ENCODE data around the gene SLC25A25. TPM values are rescaled to one million over a fixed set of nuclear protein-coding genes. Genes with fewer than 3 reads are reported as not detected.

SLC25A25 gene
- total RNA-seq, 3 donors from 2014 or later (not counting 1 experiment from before 2014, with no cell fraction given) = 16.8 to 19.1 (median 18.9) TPM

- Histone ChIP-seq H3K4me3 (ENCODE audit: low read length) (no peak overlapping the region), H3K27me3 (ENCODE audit: control insufficient read depth, insufficient read depth, low read length) (no peaks in the 10 kb centered on the region), H3K9me3 (ENCODE audit: control insufficient read depth, insufficient read depth, low read length) (no peaks in the 10 kb centered on the region), H3K27ac (ENCODE audit: low read length) (peak overlapping the region; percentile 43), H3K4me1 (ENCODE audit: control insufficient read depth, insufficient read depth, low read length) (peaks cover 47% of the 10 kb centered on the region), H3K36me3 (ENCODE audit: control insufficient read depth, insufficient read depth, low read length) (peaks cover 5% of the 10 kb centered on the region)
- DNase-seq (peak in 1 of 2 donors; percentile 82), ATAC-seq (peak; percentile 77 to 85 (median 83))
- TF ChIP-seq, protein P1, sequence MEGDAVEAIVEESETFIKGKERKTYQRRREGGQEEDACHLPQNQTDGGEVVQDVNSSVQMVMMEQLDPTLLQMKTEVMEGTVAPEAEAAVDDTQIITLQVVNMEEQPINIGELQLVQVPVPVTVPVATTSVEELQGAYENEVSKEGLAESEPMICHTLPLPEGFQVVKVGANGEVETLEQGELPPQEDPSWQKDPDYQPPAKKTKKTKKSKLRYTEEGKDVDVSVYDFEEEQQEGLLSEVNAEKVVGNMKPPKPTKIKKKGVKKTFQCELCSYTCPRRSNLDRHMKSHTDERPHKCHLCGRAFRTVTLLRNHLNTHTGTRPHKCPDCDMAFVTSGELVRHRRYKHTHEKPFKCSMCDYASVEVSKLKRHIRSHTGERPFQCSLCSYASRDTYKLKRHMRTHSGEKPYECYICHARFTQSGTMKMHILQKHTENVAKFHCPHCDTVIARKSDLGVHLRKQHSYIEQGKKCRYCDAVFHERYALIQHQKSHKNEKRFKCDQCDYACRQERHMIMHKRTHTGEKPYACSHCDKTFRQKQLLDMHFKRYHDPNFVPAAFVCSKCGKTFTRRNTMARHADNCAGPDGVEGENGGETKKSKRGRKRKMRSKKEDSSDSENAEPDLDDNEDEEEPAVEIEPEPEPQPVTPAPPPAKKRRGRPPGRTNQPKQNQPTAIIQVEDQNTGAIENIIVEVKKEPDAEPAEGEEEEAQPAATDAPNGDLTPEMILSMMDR (IDR thresholded peaks at IDR 0.05) = no peak
- Mint-ChIP-seq H3K27me3 (ENCODE audit: low read depth in 2 of 2) (no peaks in the 10 kb centered on the region), H3K4me1 (peaks cover 51 to 72% of the 10 kb centered on the region in 2 donors), H3K9me3 (no peaks in the 10 kb centered on the region), H3K27ac (peak overlapping the region; percentile 80 to 84), H3K36me3 (no peaks in the 10 kb centered on the region), H3K4me3 (no peak overlapping the region)
- WGBS (ENCODE audit: insufficient coverage) = 60% methylated on average over 8 of the region's 8 CpGs
- intact Hi-C loops (cut with micrococcal nuclease) = no loop called here
Observed at GRCh38 chr9:128094166-128094949, 26.3 kb downstream of the SLC25A25 start.

DNA sequence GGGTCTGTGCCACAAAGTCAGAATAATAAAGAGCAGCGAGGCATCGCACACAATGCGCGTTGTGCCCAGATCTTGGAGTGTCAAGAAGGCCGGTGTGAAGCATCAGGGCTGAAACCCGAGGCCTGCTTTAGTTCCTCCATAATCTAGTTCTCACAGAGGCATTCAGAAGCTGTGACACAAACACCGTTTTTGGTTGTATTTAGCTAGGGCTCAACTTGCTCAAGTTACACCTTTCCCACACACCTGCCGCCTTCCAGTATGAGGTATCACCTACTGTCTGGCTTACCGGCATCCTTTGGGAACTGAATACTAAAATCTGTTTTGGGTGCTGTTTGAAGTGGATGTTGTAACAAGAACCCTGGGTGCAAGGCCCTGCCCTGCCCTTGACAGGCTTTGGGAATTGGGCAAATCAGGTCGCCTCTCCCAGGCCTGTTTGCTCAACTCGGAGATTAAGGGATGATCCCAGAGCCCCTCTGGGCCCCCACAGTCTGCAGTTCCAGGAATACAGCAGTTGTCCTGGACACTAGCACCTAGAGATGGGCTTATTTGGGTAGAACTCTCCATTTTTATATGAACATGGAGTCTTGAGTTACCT is 27.0 kb downstream of the SLC25A25 start:
- Histone ChIP-seq H3K4me3 (ENCODE audit: low read length) (no peak overlapping the region), H3K36me3 (ENCODE audit: control insufficient read depth, insufficient read depth, low read length) (peaks cover 5% of the 10 kb centered on the region), H3K9me3 (ENCODE audit: control insufficient read depth, insufficient read depth, low read length) (no peaks in the 10 kb centered on the region), H3K4me1 (ENCODE audit: control insufficient read depth, insufficient read depth, low read length) (peaks cover 51% of the 10 kb centered on the region), H3K27me3 (ENCODE audit: control insufficient read depth, insufficient read depth, low read length) (no peaks in the 10 kb centered on the region), H3K27ac (ENCODE audit: low read length) (peak overlapping the region; percentile 43)
- TF ChIP-seq, protein P1 (IDR thresholded peaks at IDR 0.05) = no peak
- peak overlapping the region; percentile 80 to 84 for H3K27ac Mint-ChIP-seq
- ATAC-seq = no peak
- no peak for DNase-seq
- no peaks in the 10 kb centered on the region for H3K36me3 Mint-ChIP-seq
- peaks cover 51 to 66% of the 10 kb centered on the region in 2 donors for H3K4me1 Mint-ChIP-seq
- H3K9me3 Mint-ChIP-seq = no peaks in the 10 kb centered on the region
- WGBS (ENCODE audit: insufficient coverage) = 86% methylated on average over 11 of the region's 11 CpGs
- H3K27me3 Mint-ChIP-seq (ENCODE audit: low read depth in 2 of 2) = no peaks in the 10 kb centered on the region
- no peak overlapping the region for H3K4me3 Mint-ChIP-seq
- intact Hi-C loops (cut with micrococcal nuclease) = no loop called here

- no peak overlapping the region for H3K27ac ChIP-seq (ENCODE audit: low read length)
Observed at GRCh38 chr9:128096616-128097536, 28.8 kb downstream of the SLC25A25 start.

More at GRCh38 chr9:128096616-128097536, 28.8 kb downstream of the SLC25A25 start:
- H3K9me3 Mint-ChIP-seq = no peaks in the 10 kb centered on the region
- H3K4me3 ChIP-seq (ENCODE audit: low read length) = no peak overlapping the region
- no peaks in the 10 kb centered on the region for H3K36me3 Mint-ChIP-seq
- ATAC-seq (no peak), DNase-seq (no peak)
- H3K9me3 ChIP-seq (ENCODE audit: control insufficient read depth, insufficient read depth, low read length) = no peaks in the 10 kb centered on the region
- no peaks in the 10 kb centered on the region for H3K27me3 ChIP-seq (ENCODE audit: control insufficient read depth, insufficient read depth, low read length)
- no peak overlapping the region for H3K4me3 Mint-ChIP-seq
- intact Hi-C loops (cut with micrococcal nuclease) = no loop called here
- H3K27me3 Mint-ChIP-seq (ENCODE audit: low read depth in 2 of 2) = no peaks in the 10 kb centered on the region
- peaks cover 21% of the 10 kb centered on the region for H3K36me3 ChIP-seq (ENCODE audit: control insufficient read depth, insufficient read depth, low read length)
- 93% methylated on average over 17 of the region's 19 CpGs for WGBS (ENCODE audit: insufficient coverage)
- no peak overlapping the region for H3K27ac Mint-ChIP-seq
- peaks cover 46 to 60% of the 10 kb centered on the region in 2 donors for H3K4me1 Mint-ChIP-seq
- peaks cover 50% of the 10 kb centered on the region for H3K4me1 ChIP-seq (ENCODE audit: control insufficient read depth, insufficient read depth, low read length)
- TF ChIP-seq, protein P1 (IDR thresholded peaks at IDR 0.05) = no peak
